ENCODE data around the gene CTCFL. TPM values are rescaled to one million over a fixed set of nuclear protein-coding genes. Genes with fewer than 3 reads are reported as not detected.

CTCFL gene
- total RNA-seq, 1 experiment from 2014 or later: not detected

- intact Hi-C loops (cut with micrococcal nuclease; ENCODE audit: unreplicated experiment): no loop called here
- H3K27me3 Mint-ChIP-seq (ENCODE audit: unreplicated experiment): peaks cover 95% of the 10 kb centered on the region
- TF ChIP-seq CTCF (IDR thresholded peaks at IDR 0.05; ENCODE audit: unreplicated experiment): peak; percentile 36
- H3K36me3 Mint-ChIP-seq (ENCODE audit: insufficient read depth, unreplicated experiment): no peaks in the 10 kb centered on the region
- no peaks in the 10 kb centered on the region for H3K4me1 Mint-ChIP-seq (ENCODE audit: low read depth, unreplicated experiment)
- BruUV-seq (replicated peaks): no TSS peak
- H3K4me3 Mint-ChIP-seq (ENCODE audit: low read depth, unreplicated experiment): no peak overlapping the region
- CTCF ChIA-PET: interaction anchor here (0.9 to 1.3 kb wide), 2 partner anchors 10 to 29 kb away, joined by 3 to 6 read pairs; no protein-coding TSS in a partner anchor
- no peaks in the 10 kb centered on the region for H3K9me3 Mint-ChIP-seq (ENCODE audit: low read depth, unreplicated experiment)
- peak; percentile 53 for DNase-seq
- H3K27ac Mint-ChIP-seq (ENCODE audit: unreplicated experiment): no peak overlapping the region
Measured at GRCh38 chr20:57464642-57465211, 60.2 kb downstream of the CTCFL start.

DNA sequence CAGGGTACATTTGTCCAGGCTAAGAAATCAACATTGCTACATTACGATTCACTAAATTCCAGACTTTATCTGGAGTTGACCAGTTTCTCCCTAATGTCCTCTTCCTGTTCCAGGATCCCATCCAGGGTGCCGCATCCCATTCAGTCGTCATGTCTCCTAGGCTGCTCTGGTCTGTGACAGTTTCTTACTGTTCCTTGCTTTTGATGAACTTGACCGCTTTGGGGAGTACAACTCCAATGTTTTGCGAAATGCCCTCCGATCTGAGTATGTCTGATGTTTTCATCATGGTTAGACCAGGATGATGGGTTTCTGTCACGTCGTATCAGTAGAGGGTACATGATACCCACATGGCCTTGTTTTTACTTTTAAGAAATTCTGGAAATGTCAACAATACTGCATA is 62.2 kb downstream of the CTCFL start:
- H3K27ac Mint-ChIP-seq (ENCODE audit: unreplicated experiment): no peak overlapping the region
- H3K36me3 Mint-ChIP-seq (ENCODE audit: insufficient read depth, unreplicated experiment): no peaks in the 10 kb centered on the region
- no peaks in the 10 kb centered on the region for H3K9me3 Mint-ChIP-seq (ENCODE audit: low read depth, unreplicated experiment)
- no peak for TF ChIP-seq CTCF (IDR thresholded peaks at IDR 0.05; ENCODE audit: unreplicated experiment)
- intact Hi-C loops (cut with micrococcal nuclease; ENCODE audit: unreplicated experiment): no loop called here
- DNase-seq: no peak
- peaks cover 95% of the 10 kb centered on the region for H3K27me3 Mint-ChIP-seq (ENCODE audit: unreplicated experiment)
- H3K4me3 Mint-ChIP-seq (ENCODE audit: low read depth, unreplicated experiment): no peak overlapping the region
- CTCF ChIA-PET: no interaction called here
- no peaks in the 10 kb centered on the region for H3K4me1 Mint-ChIP-seq (ENCODE audit: low read depth, unreplicated experiment)
- BruUV-seq (replicated peaks): no TSS peak

GRCh38 chr20:57461726-57462125 is 63.2 kb downstream of the CTCFL start:
- no peak overlapping the region for H3K27ac Mint-ChIP-seq (ENCODE audit: unreplicated experiment)
- no peaks in the 10 kb centered on the region for H3K36me3 Mint-ChIP-seq (ENCODE audit: insufficient read depth, unreplicated experiment)
- intact Hi-C loops (cut with micrococcal nuclease; ENCODE audit: unreplicated experiment): no loop called here

GRCh38 chr20:57460781-57461465 is 64.0 kb downstream of the CTCFL start:
- intact Hi-C loops (cut with micrococcal nuclease; ENCODE audit: unreplicated experiment): no loop called here
- Mint-ChIP-seq H3K36me3 (ENCODE audit: insufficient read depth, unreplicated experiment) (no peaks in the 10 kb centered on the region), H3K4me3 (ENCODE audit: low read depth, unreplicated experiment) (no peak overlapping the region), H3K4me1 (ENCODE audit: low read depth, unreplicated experiment) (no peaks in the 10 kb centered on the region), H3K9me3 (ENCODE audit: low read depth, unreplicated experiment) (no peaks in the 10 kb centered on the region), H3K27ac (ENCODE audit: unreplicated experiment) (no peak overlapping the region), H3K27me3 (ENCODE audit: unreplicated experiment) (peaks cover 95% of the 10 kb centered on the region)
- TF ChIP-seq CTCF (IDR thresholded peaks at IDR 0.05; ENCODE audit: unreplicated experiment): no peak
- CTCF ChIA-PET: no interaction called here
- no TSS peak for BruUV-seq (replicated peaks)
- no peak for DNase-seq

More at GRCh38 chr20:57461726-57462125, 63.2 kb downstream of the CTCFL start:
- no peak overlapping the region for H3K4me3 Mint-ChIP-seq (ENCODE audit: low read depth, unreplicated experiment)
- no TSS peak for BruUV-seq (replicated peaks)
- no peak for TF ChIP-seq CTCF (IDR thresholded peaks at IDR 0.05; ENCODE audit: unreplicated experiment)
- peaks cover 95% of the 10 kb centered on the region for H3K27me3 Mint-ChIP-seq (ENCODE audit: unreplicated experiment)
- no peaks in the 10 kb centered on the region for H3K9me3 Mint-ChIP-seq (ENCODE audit: low read depth, unreplicated experiment)
- CTCF ChIA-PET: no interaction called here
- H3K4me1 Mint-ChIP-seq (ENCODE audit: low read depth, unreplicated experiment): no peaks in the 10 kb centered on the region
- DNase-seq: no peak

All from Calu3 (cell line).